GM12891 (cell line): ENCODE measurements around the gene RBMS3.

Source experiments
- PAX5 ChIP-seq: IDR thresholded peaks from 2 replicates; pipeline ENCODE4 v1.6.1; 2011; ENCODE audit warnings: low read length, moderate library complexity, mild to moderate bottlenecking; ENCODE audit not compliant: insufficient read depth, severe bottlenecking
- POLR2A ChIP-seq: IDR thresholded peaks from 2 replicates; pipeline ENCODE4 v1.6.1; 2011; ENCODE audit warnings: low read depth, low read length, control low read depth
- POLR2AphosphoS5 ChIP-seq: IDR thresholded peaks from 2 replicates; pipeline ENCODE4 v1.6.1; 2011; ENCODE audit warnings: low read depth, low read length, control low read depth
- POU2F2 ChIP-seq: IDR thresholded peaks from 2 replicates; pipeline ENCODE4 v1.6.1; 2011; ENCODE audit warnings: low read depth, mild to moderate bottlenecking, control low read depth, low read length, moderate library complexity
- SPI1 ChIP-seq: IDR thresholded peaks from 2 replicates; pipeline ENCODE4 v1.6.1; 2011; ENCODE audit warnings: low read depth, low read length, control low read depth
- TAF1 ChIP-seq: IDR thresholded peaks from 2 replicates; pipeline ENCODE4 v1.6.1; 2011; ENCODE audit warnings: low read depth, low read length, control low read depth

- TF ChIP-seq POLR2A (no peak), TAF1 (no peak), POLR2AphosphoS5 (no peak), POU2F2 (no peak), PAX5 (no peak), SPI1 (no peak)
These were observed 31.5 kb downstream of the RBMS3 start for GRCh38 chr3:29312395-29312794.
